Stimulated activated CD4-positive, alpha-beta T cell treated with anti-CD3 and anti-CD28 coated beads, Interleukin-1b, Interleukin-23, amount 100 ng/mL, for 48 hours (primary cell): ENCODE measurements around the gene EXD3.

Experiments used
- DNase-seq: peaks from one replicate; pipeline ENCODE4 v3.0.0-alpha.2; 2020

Gene EXD3

GRCh38 chr9:137313326-137313936 lies 109.5 kb downstream of the EXD3 start:
- DNase-seq = no peak

GRCh38 chr9:137312852-137313325 lies 110.1 kb downstream of the EXD3 start:
- DNase-seq = no peak

- DNase-seq = no peak
These were observed 110.7 kb downstream of the EXD3 start for GRCh38 chr9:137311986-137312851.

- DNase-seq = no peak
These were observed 111.6 kb downstream of the EXD3 start for GRCh38 chr9:137311171-137311985.

- DNase-seq = no peak
These were observed 112.5 kb downstream of the EXD3 start for GRCh38 chr9:137310189-137311052.

- no peak for DNase-seq
These were observed 113.4 kb downstream of the EXD3 start for GRCh38 chr9:137309368-137310188.

GRCh38 chr9:137308057-137308619 lies 114.8 kb downstream of the EXD3 start:
- DNase-seq = no peak

- no peak for DNase-seq
These were observed 115.5 kb downstream of the EXD3 start for GRCh38 chr9:137307255-137308056.

- DNase-seq = no peak
These were observed 116.1 kb downstream of the EXD3 start for GRCh38 chr9:137306850-137307254.

- no peak for DNase-seq
These were observed 116.7 kb downstream of the EXD3 start for GRCh38 chr9:137306066-137306849.

- no peak for DNase-seq
These were observed 117.2 kb downstream of the EXD3 start for GRCh38 chr9:137305798-137306065.

- DNase-seq = peak; percentile 71
These were observed 117.7 kb downstream of the EXD3 start for GRCh38 chr9:137305060-137305797.

- DNase-seq = no peak
These were observed 118.4 kb downstream of the EXD3 start for GRCh38 chr9:137304383-137305059.

- no peak for DNase-seq
These were observed 119.0 kb downstream of the EXD3 start for GRCh38 chr9:137303893-137304382.

GRCh38 chr9:137303151-137303892 lies 119.6 kb downstream of the EXD3 start:
- DNase-seq = no peak

GRCh38 chr9:137302449-137303150 lies 120.4 kb downstream of the EXD3 start:
- DNase-seq = no peak

- DNase-seq = peak; percentile 89
These were observed 120.9 kb downstream of the EXD3 start, which contains the start of gene NRARP for GRCh38 chr9:137302118-137302448. TSS of gene NRARP (minus strand) at chr9:137302271. CDS start at chr9:137301928, 343 bp downstream.
